ENCODE measurements around the gene CRIP3. TPM values are rescaled to one million over a fixed set of nuclear protein-coding genes. Genes with fewer than 3 reads are reported as not detected.

Gene CRIP3
- total RNA-seq, 1 experiment from 2014 or later = not detected

GRCh38 chr6:43277306-43277642, 31.4 kb downstream of the CRIP3 start:
- 0 out of 2 replicates have a peak, but pooled peaks cover 3% of the 10 kb centered on the region for H3K27me3 ChIP-seq

DNA sequence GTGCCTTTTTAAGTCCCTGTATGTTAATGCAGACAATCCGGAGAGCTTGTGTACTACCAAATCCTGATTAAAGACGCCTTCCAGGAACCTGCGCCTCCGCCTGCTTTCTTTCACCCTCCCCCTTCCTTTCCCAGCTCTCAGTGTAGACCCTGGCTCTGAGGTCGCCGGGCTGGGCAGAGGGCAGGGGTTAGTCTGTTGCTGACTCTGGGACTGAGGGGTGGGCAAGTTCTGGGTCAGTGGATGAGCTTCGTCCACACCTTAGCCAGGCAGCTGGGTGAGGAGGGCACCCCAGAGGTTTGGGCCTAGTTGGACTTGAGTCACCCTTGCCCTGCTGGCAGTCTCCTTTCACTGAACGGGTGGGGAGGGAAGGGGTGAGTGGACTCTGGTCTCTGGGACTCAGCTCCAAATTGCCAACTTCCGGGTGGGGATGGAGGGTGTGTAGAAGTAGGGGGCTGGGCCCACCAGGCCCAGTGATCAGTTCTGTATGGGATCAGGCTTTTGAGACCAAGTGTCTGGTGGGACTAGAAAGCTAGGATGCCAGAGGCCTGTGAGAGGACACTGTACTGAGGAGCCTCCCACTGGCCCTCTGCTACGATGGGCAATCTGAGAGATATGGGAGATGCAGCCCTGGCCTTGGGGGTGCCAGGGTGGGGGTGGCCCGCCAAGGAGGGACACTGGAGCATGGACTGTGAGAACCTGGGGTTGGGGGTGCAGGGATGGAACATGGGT, 31.9 kb downstream of the CRIP3 start:
- Histone ChIP-seq H3K27me3 (no peaks in the 10 kb centered on the region), H3K4me3 (no peak overlapping the region), H3K36me3 (no peaks in the 10 kb centered on the region), H3K27ac (no peak overlapping the region), H3K4me1 (no peaks in the 10 kb centered on the region), H3K9me3 (replicated peaks) (no peaks in the 10 kb centered on the region)
- no peak for DNase-seq

More at GRCh38 chr6:43277306-43277642, 31.4 kb downstream of the CRIP3 start:
- DNase-seq = no peak
- H3K27ac ChIP-seq = no peak overlapping the region
- no peak overlapping the region for H3K4me3 ChIP-seq
- no peaks in the 10 kb centered on the region for H3K36me3 ChIP-seq
- no peaks in the 10 kb centered on the region for H3K9me3 ChIP-seq (replicated peaks)
- H3K4me1 ChIP-seq = no peaks in the 10 kb centered on the region

DNA sequence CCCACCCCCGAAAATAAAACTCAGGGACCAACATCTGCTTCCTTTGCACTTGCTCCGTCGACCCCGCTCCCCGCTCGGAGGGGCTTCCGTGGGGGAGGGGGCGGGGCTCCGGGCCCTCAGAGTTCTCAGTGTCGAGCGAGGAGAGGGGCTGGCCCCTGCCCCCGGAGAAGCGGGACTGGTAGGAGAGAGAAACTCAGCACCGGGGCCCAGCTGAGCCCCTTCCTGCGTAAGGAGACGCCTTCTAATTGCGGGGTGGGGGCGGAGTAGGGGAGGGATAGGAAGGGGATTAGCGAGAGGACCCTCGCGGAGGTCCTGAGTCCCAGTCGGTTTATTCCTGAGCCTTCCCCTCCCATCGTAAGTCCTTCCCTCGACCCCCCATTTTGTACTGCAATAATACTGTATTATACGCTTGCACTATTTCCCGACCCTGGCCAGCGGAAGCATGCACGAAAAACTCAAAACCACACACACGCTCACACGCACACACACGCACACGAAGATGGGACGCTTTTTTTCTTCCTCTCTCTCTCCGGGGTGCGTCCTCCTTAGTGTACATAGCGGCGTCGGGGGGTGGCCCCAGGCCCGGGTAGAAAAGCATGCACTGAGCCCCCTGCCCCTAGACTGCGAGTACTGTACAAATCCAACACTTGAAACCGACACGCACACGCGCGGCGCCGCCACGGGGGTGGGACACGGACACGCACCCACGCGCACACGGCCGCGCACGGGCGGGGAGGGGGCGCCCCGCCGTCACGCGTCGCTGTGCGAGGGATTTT, 32.6 kb downstream of the CRIP3 start:
- H3K9me3 ChIP-seq (replicated peaks) = no peaks in the 10 kb centered on the region
- H3K27ac ChIP-seq = no peak overlapping the region
- no peak for DNase-seq
- no peaks in the 10 kb centered on the region for H3K27me3 ChIP-seq
- no peak overlapping the region for H3K4me3 ChIP-seq
- no peaks in the 10 kb centered on the region for H3K36me3 ChIP-seq
- no peaks in the 10 kb centered on the region for H3K4me1 ChIP-seq

DNA sequence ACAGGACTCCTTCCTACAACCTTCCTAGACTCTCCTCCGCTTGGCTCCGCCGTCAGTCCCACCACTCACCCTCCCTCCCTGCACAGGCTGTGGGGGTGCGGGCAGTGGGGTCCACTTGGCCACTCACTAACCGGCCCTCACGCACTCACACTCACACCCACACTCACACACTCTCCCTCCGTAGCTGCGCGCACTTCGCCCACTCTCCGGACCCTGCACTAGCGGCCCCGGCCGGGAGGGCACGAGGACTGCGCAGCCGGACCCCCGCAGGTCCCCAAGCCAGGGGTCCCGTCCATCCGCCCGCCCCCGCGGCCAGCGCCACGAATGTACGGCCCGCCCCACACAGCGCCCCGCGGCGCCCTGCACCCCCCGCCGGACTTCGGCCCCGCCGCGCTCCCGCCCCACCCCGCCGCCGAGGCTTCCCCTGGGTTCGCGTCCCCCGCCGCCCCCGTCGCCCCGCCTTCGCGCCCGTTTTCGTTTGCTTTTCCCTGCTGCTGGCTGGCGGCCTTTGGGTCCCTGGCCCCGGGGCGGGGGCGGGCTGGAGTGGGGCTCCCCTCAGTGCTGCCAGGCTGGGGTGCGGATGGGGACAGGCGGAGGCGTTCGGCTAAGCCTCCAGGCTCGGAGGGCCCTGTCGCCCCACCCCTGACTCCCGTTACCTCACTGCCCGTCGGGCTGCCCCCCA, 33.6 kb downstream of the CRIP3 start:
- no peak overlapping the region for H3K27ac ChIP-seq
- DNase-seq = no peak
- H3K9me3 ChIP-seq (replicated peaks) = no peaks in the 10 kb centered on the region
- peaks cover 5% of the 10 kb centered on the region; the same call in 1 of the 2 replicates for H3K4me1 ChIP-seq
- no peaks in the 10 kb centered on the region for H3K27me3 ChIP-seq
- H3K36me3 ChIP-seq = no peaks in the 10 kb centered on the region
- no peak overlapping the region for H3K4me3 ChIP-seq

DNA sequence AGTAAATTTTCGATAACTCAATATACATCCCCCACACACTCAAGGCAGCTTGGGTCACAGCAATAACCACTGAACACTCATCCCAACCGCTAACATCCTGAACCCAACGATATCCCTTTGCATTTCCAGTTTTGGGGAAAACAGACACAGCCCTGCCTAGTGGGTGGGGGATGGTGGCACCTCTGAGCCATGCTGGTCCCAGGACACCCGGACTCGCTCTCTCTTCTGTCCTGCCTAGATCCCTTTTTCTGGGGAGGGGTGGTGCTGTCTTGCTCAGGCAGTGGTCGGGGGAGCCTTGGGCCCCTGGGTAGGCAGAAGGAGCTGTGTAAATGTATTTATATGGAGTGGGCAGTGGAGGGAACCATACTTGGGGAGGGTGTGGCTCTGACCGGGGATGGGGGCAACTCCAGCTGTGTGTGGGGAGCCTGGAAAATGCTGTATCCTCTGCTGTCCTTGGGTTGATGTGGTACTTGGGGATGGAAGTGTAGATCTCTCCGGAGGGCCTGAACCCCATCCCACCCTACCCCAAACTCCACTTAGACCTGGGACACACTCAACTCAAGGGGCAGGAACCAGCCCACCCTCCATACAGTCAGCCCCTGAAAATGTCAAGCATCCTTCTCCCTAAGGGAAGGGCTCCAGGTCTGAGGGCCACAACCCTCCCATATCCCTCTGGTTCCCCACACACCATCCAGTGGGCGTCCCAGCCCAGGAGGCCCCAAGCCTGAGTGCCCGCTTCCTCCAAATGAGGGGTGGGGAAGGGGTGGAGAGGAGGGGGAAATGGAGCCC, 34.3 kb downstream of the CRIP3 start:
- Histone ChIP-seq H3K27me3 (no peaks in the 10 kb centered on the region), H3K4me3 (no peak overlapping the region), H3K4me1 (peaks cover 6% of the 10 kb centered on the region; the same call in 1 of the 2 replicates), H3K27ac (no peak overlapping the region), H3K36me3 (no peaks in the 10 kb centered on the region), H3K9me3 (replicated peaks) (no peaks in the 10 kb centered on the region)
- no peak for DNase-seq

DNA sequence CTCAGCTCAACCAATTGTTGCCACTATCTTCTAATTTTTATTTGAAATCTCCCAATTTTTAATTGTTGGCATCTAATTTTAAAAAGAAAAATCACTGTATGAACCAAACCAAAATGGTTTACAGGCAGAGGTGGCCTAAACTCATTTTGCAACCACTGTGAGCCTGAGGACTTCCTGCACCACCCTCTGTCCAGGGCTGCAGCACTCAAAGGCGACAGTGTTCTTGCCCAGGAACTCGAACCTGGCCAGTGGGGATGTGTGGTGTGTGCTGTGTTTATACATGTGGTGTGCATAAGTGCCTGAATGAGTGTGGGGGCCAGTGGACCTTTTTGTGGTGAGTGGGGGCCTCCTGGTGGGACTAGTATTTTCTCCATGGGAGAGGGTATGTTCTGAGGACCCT, 34.9 kb downstream of the CRIP3 start:
- Histone ChIP-seq H3K27me3 (no peaks in the 10 kb centered on the region), H3K9me3 (replicated peaks) (no peaks in the 10 kb centered on the region), H3K4me1 (peaks cover 6% of the 10 kb centered on the region; the same call in 1 of the 2 replicates), H3K27ac (no peak overlapping the region), H3K4me3 (no peak overlapping the region), H3K36me3 (no peaks in the 10 kb centered on the region)
- DNase-seq = no peak

GRCh38 chr6:43271944-43272343, 36.7 kb downstream of the CRIP3 start:
- H3K4me1 ChIP-seq = peaks cover 6% of the 10 kb centered on the region; the same call in 1 of the 2 replicates
- H3K27ac ChIP-seq = no peak overlapping the region
- H3K4me3 ChIP-seq = no peak overlapping the region
- DNase-seq = no peak
- no peaks in the 10 kb centered on the region for H3K27me3 ChIP-seq
- no peaks in the 10 kb centered on the region for H3K9me3 ChIP-seq (replicated peaks)
- H3K36me3 ChIP-seq = no peaks in the 10 kb centered on the region

- Histone ChIP-seq H3K36me3 (no peaks in the 10 kb centered on the region), H3K27ac (no peak overlapping the region), H3K4me3 (no peak overlapping the region), H3K9me3 (replicated peaks) (no peaks in the 10 kb centered on the region), H3K27me3 (no peaks in the 10 kb centered on the region), H3K4me1 (peaks cover 6% of the 10 kb centered on the region; the same call in 1 of the 2 replicates)
- DNase-seq = no peak
These were observed 37.4 kb downstream of the CRIP3 start for GRCh38 chr6:43271103-43271815.

DNA sequence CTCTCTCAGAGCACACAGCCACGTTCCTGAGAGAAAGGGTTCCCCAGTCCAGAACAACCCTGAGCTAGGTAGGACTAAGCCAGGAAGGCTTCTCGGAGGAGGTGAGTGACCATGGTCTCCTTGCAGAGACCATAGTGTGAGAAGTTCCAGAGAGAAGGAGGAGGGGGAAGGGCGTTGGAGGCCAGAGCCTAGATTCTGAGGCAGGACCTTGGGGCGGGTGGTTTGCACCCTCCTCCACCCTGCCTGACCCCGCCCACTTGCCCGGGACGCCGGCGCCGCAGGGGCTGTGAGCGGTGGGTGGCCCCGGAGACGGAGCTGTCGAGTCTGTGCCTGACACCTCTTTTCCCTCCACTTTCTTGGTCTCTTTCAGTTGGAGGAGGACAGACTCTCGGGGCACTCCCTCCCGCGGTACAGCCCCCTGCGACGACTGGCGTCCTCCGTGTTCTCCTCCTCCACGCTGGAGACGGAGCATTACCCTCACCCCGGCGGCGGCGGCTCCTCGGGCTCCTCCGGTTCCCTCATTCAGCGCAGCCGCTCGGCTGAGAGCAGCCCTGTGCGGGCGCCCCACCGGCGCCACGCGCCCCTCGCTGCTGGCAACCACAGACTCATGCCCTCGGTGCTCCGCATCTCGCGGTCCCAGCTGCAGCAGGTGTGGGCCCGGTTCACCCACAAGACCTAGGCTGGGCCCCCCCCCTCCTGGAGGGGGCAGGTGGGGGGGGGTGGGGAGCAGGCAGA, 39.2 kb downstream of the CRIP3 start:
- Histone ChIP-seq H3K27ac (no peak overlapping the region), H3K9me3 (replicated peaks) (no peaks in the 10 kb centered on the region), H3K4me1 (peaks cover 6% of the 10 kb centered on the region; the same call in 1 of the 2 replicates), H3K36me3 (no peaks in the 10 kb centered on the region), H3K4me3 (peak overlapping the region; percentile 42), H3K27me3 (no peaks in the 10 kb centered on the region; the same call in 1 of the 2 replicates)
- peak; percentile 39 to 53 for DNase-seq

DNA sequence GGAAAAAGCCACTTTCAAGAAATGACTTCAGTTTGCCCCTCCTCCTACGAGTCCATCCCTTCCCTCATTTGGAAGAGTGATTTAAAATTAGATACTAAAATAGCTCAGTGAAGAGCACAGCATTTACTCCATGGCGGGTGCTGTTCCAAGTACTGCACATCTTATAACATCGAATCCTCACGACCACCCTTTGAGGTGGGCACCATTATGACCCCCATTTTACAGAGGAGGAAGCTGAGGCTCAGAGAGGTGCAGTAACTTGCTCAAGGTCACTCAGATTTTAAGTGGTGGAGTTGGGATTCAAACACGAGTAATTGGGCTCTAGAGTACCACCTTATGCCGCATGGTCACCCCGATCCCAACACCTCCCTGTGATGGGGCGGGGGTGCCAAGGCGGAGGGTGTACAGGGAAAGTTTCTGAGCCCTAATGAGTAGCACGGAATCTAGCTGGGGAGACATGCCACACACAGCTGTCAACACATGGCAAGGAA, 39.8 kb downstream of the CRIP3 start:
- no peaks in the 10 kb centered on the region for H3K36me3 ChIP-seq
- H3K4me1 ChIP-seq = peaks cover 6% of the 10 kb centered on the region; the same call in 1 of the 2 replicates
- H3K27me3 ChIP-seq = no peaks in the 10 kb centered on the region; the same call in 1 of the 2 replicates
- H3K9me3 ChIP-seq (replicated peaks) = no peaks in the 10 kb centered on the region
- H3K4me3 ChIP-seq = no peak overlapping the region
- no peak for DNase-seq
- H3K27ac ChIP-seq = no peak overlapping the region

- no peak for DNase-seq
- H3K27me3 ChIP-seq = no peaks in the 10 kb centered on the region; the same call in 1 of the 2 replicates
- no peaks in the 10 kb centered on the region for H3K36me3 ChIP-seq
- peaks cover 6% of the 10 kb centered on the region; the same call in 1 of the 2 replicates for H3K4me1 ChIP-seq
- H3K9me3 ChIP-seq (replicated peaks) = no peaks in the 10 kb centered on the region
- no peak overlapping the region for H3K27ac ChIP-seq
- H3K4me3 ChIP-seq = no peak overlapping the region
These were observed 40.3 kb downstream of the CRIP3 start for GRCh38 chr6:43268355-43268700.

- no peaks in the 10 kb centered on the region; the same call in 1 of the 2 replicates for H3K27me3 ChIP-seq
- H3K9me3 ChIP-seq (replicated peaks) = no peaks in the 10 kb centered on the region
- peaks cover 6% of the 10 kb centered on the region; the same call in 1 of the 2 replicates for H3K4me1 ChIP-seq
- H3K4me3 ChIP-seq = no peak overlapping the region
- DNase-seq = no peak
- no peaks in the 10 kb centered on the region for H3K36me3 ChIP-seq
- no peak overlapping the region for H3K27ac ChIP-seq
These were observed 40.8 kb downstream of the CRIP3 start for GRCh38 chr6:43267619-43268354.
